ENCODE results near the gene AFG3L2. TPM values are rescaled to one million over a fixed set of nuclear protein-coding genes. Genes with fewer than 3 reads are reported as not detected.

The AFG3L2 gene
- total and polyA plus RNA-seq, 2 experiments from 2014 or later = 50.3 to 105 TPM

DNA sequence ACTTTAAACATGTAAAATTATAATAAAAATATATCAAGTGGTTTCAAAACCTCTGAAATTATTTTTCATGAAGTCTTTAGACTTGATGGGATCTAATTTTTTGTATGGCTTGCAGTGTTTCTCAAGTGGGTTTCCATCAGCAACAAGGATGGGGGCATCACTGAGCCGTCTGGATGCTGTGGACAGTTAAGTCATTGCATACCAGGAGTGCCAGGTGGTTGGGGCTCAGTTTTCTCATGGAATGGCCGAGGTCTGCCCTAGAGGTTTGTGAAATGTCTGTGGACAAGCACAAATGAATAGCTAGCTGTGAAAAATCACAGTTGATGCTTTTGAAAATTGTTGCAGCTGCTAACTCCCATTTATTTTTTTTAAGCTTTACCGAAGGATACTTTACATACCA is 32.4 kb upstream of the AFG3L2 start:
- Histone ChIP-seq H3F3A (replicated peaks; ENCODE audit: low read depth) (0 out of 2 replicates have a peak, but pooled peaks cover 10% of the 10 kb centered on the region), H3K27me3 (ENCODE audit: insufficient read depth) (peaks cover 34% of the 10 kb centered on the region), H3K36me3 (ENCODE audit: insufficient read depth) (no peaks in the 10 kb centered on the region), H4K20me1 (replicated peaks; ENCODE audit: insufficient read depth) (no peaks in the 10 kb centered on the region), H3K79me2 (replicated peaks; ENCODE audit: insufficient read depth) (peaks cover 18% of the 10 kb centered on the region), H3K9me2 (ENCODE audit: insufficient read depth) (no peaks in the 10 kb centered on the region), H3K4me2 (no peak overlapping the region), H3K4me1 (ENCODE audit: insufficient read depth) (peaks cover 15% of the 10 kb centered on the region), H2AFZ (no peak overlapping the region), H3K27ac (ENCODE audit: low read depth) (no peak overlapping the region), H3K4me3 (no peak overlapping the region)
- DNase-seq (ENCODE audit: low spot score) (no peak), ATAC-seq (no peak)
- no peaks in the 10 kb centered on the region for H3K9me3 Mint-ChIP-seq
- H3K36me3 Mint-ChIP-seq (ENCODE audit: low read depth) = peaks cover 3% of the 10 kb centered on the region; the same call in 1 of the 3 replicates
- H3K4me1 Mint-ChIP-seq = peaks cover 13% of the 10 kb centered on the region
- TF ChIP-seq, protein P1, sequence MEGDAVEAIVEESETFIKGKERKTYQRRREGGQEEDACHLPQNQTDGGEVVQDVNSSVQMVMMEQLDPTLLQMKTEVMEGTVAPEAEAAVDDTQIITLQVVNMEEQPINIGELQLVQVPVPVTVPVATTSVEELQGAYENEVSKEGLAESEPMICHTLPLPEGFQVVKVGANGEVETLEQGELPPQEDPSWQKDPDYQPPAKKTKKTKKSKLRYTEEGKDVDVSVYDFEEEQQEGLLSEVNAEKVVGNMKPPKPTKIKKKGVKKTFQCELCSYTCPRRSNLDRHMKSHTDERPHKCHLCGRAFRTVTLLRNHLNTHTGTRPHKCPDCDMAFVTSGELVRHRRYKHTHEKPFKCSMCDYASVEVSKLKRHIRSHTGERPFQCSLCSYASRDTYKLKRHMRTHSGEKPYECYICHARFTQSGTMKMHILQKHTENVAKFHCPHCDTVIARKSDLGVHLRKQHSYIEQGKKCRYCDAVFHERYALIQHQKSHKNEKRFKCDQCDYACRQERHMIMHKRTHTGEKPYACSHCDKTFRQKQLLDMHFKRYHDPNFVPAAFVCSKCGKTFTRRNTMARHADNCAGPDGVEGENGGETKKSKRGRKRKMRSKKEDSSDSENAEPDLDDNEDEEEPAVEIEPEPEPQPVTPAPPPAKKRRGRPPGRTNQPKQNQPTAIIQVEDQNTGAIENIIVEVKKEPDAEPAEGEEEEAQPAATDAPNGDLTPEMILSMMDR (conservative IDR thresholded peaks at IDR 0.05; ENCODE audit: low read depth in 2 of 2) = no peak
- TF ChIP-seq NANOG (IDR thresholded peaks at IDR 0.05; ENCODE audit: borderline replicate concordance) (no peak), ZNF331 (CRISPR knock-in tag; IDR thresholded peaks at IDR 0.05; ENCODE audit: low read depth) (no peak), ZNF114 (CRISPR knock-in tag; IDR thresholded peaks at IDR 0.05) (no peak), STAT1 (IDR thresholded peaks at IDR 0.05; ENCODE audit: unreplicated experiment) (no peak), EZH2 (IDR thresholded peaks at IDR 0.05; ENCODE audit: low read depth, unreplicated experiment) (no peak), JUNB (IDR thresholded peaks at IDR 0.05; ENCODE audit: unreplicated experiment) (no peak), EZH2phosphoT487 (IDR thresholded peaks at IDR 0.05; ENCODE audit: unreplicated experiment) (no peak), ETS1 (IDR thresholded peaks at IDR 0.05) (no peak), POLR2AphosphoS5 (IDR thresholded peaks at IDR 0.05; ENCODE audit: low read depth) (no peak), CREB1 (CRISPR knock-in tag; IDR thresholded peaks at IDR 0.05; ENCODE audit: low read depth) (no peak), REST (IDR thresholded peaks at IDR 0.05; ENCODE audit: unreplicated experiment) (no peak)
- TF ChIP-seq, protein P2, sequence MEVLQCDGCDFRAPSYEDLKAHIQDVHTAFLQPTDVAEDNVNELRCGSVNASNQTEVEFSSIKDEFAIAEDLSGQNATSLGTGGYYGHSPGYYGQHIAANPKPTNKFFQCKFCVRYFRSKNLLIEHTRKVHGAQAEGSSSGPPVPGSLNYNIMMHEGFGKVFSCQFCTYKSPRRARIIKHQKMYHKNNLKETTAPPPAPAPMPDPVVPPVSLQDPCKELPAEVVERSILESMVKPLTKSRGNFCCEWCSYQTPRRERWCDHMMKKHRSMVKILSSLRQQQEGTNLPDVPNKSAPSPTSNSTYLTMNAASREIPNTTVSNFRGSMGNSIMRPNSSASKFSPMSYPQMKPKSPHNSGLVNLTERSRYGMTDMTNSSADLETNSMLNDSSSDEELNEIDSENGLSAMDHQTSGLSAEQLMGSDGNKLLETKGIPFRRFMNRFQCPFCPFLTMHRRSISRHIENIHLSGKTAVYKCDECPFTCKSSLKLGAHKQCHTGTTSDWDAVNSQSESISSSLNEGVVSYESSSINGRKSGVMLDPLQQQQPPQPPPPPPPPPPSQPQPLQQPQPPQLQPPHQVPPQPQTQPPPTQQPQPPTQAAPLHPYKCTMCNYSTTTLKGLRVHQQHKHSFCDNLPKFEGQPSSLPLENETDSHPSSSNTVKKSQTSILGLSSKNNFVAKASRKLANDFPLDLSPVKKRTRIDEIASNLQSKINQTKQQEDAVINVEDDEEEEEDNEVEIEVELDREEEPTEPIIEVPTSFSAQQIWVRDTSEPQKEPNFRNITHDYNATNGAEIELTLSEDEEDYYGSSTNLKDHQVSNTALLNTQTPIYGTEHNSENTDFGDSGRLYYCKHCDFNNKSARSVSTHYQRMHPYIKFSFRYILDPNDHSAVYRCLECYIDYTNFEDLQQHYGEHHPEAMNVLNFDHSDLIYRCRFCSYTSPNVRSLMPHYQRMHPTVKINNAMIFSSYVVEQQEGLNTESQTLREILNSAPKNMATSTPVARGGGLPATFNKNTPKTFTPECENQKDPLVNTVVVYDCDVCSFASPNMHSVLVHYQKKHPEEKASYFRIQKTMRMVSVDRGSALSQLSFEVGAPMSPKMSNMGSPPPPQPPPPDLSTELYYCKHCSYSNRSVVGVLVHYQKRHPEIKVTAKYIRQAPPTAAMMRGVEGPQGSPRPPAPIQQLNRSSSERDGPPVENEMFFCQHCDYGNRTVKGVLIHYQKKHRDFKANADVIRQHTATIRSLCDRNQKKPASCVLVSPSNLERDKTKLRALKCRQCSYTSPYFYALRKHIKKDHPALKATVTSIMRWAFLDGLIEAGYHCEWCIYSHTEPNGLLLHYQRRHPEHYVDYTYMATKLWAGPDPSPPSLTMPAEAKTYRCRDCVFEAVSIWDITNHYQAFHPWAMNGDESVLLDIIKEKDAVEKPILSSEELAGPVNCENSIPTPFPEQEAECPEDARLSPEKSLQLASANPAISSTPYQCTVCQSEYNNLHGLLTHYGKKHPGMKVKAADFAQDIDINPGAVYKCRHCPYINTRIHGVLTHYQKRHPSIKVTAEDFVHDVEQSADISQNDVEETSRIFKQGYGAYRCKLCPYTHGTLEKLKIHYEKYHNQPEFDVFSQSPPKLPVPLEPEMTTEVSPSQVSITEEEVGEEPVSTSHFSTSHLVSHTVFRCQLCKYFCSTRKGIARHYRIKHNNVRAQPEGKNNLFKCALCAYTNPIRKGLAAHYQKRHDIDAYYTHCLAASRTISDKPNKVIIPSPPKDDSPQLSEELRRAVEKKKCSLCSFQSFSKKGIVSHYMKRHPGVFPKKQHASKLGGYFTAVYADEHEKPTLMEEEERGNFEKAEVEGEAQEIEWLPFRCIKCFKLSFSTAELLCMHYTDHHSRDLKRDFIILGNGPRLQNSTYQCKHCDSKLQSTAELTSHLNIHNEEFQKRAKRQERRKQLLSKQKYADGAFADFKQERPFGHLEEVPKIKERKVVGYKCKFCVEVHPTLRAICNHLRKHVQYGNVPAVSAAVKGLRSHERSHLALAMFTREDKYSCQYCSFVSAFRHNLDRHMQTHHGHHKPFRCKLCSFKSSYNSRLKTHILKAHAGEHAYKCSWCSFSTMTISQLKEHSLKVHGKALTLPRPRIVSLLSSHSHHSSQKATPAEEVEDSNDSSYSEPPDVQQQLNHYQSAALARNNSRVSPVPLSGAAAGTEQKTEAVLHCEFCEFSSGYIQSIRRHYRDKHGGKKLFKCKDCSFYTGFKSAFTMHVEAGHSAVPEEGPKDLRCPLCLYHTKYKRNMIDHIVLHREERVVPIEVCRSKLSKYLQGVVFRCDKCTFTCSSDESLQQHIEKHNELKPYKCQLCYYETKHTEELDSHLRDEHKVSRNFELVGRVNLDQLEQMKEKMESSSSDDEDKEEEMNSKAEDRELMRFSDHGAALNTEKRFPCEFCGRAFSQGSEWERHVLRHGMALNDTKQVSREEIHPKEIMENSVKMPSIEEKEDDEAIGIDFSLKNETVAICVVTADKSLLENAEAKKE (CRISPR knock-in tag; IDR thresholded peaks at IDR 0.05) = no peak
- H3K4me3 Mint-ChIP-seq = no peak overlapping the region
- peaks cover 34% of the 10 kb centered on the region for H3K27me3 Mint-ChIP-seq (ENCODE audit: insufficient read depth, low read depth, poor library complexity)
- no peak overlapping the region for H3K27ac Mint-ChIP-seq
